ENCODE results near the gene CNPY1.

Gene CNPY1

DNA sequence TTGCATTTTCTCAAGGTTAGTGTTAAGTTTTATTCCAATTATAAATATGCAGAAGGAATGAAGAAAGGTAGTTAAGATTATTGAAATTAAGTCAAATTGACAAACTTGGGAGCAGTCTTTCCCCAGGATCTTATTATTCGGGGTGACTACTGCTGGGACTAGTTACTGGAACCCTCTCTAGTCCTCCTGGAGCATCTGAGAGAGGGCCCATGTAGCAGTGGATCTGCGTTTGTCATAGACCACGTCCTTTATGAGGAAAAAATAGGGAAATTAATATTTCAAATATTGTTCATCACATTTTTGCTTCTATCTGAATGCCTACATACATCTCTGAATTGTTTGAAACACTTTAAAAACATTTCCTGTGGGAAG lies 41.0 kb downstream of the CNPY1 start:
- TF ChIP-seq, protein P1, sequence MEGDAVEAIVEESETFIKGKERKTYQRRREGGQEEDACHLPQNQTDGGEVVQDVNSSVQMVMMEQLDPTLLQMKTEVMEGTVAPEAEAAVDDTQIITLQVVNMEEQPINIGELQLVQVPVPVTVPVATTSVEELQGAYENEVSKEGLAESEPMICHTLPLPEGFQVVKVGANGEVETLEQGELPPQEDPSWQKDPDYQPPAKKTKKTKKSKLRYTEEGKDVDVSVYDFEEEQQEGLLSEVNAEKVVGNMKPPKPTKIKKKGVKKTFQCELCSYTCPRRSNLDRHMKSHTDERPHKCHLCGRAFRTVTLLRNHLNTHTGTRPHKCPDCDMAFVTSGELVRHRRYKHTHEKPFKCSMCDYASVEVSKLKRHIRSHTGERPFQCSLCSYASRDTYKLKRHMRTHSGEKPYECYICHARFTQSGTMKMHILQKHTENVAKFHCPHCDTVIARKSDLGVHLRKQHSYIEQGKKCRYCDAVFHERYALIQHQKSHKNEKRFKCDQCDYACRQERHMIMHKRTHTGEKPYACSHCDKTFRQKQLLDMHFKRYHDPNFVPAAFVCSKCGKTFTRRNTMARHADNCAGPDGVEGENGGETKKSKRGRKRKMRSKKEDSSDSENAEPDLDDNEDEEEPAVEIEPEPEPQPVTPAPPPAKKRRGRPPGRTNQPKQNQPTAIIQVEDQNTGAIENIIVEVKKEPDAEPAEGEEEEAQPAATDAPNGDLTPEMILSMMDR (IDR thresholded peaks at IDR 0.05; ENCODE audit: low read depth, low read length), result no peak
- DNase-seq (ENCODE audit: extremely low read depth, low read depth), result no peak

DNA sequence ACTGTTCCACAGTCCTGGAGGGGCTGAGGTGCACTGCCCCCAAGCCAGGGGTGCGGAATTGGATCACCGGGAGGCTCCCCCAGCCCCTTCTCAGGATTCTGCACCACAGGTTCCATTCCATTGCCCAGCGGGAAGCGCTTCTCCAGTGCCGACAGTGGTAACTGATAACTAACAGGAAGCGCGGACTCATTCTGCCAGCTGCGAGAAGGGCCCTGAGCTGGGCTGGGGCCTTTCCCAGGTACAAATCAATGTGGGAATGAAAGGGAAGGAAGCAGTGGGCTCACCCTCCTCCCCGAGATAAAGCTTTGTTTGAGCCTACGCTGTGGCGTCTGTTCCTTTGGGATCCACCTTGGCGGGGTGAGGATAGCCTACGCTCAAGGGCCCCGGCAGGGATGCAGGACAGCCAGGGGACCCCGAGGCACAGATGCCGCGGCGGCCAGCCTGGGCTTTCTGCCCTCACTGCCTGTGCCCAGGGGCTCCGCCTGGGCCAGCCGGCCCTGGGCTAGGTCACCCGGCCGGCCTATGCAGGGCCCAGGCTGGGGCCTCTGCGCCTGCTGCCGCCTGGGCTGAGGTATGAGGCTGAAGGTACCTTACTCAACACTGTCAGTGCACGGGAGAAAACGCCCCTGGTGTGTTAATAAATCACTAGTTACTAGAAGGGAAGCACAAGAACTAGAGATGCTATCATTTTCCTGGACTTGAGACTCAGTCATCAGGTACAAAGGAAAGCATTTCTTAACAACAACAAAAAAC lies 49.0 kb downstream of the CNPY1 start:
- no peak for DNase-seq (ENCODE audit: extremely low read depth, low read depth)
- TF ChIP-seq, protein P1 (IDR thresholded peaks at IDR 0.05; ENCODE audit: low read depth, low read length), result no peak

DNA sequence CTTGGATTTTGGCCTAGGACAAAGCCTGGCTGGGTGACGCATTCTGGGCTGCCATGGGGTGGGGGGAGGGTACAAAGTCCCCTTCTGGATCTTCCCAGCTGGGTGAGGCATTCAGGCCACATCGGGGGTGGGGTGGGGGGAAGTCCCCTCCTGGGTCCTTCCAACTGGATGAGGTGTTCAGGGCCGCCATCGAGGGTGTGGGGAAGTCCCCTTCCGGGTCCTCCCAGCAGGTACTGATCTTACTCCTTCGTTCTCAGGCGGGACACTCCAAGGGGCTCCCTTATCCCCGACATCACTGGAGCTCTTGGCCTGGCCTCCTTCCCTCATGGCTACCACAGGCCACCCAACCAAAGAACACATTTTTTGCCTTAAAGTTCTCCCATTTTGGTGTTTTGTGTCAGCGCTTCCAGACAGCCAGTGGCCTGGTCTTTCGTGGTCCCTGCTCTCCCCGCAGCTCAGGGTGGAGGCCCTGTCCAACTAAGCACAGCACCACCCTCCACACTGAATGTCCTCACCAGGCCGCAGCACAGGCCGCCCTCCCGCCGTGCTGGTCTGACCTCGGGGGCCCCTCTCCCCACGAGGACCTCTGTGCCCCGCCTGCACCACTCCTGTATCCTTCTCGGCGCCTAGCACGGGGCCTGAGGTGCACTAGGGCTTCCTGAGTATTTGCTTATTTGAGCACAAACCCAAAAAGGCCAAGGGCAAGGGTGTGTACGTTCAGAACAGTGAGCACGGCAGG lies 49.9 kb downstream of the CNPY1 start:
- TF ChIP-seq, protein P1 (IDR thresholded peaks at IDR 0.05; ENCODE audit: low read depth, low read length), result no peak
- DNase-seq (ENCODE audit: extremely low read depth, low read depth), result no peak

DNA sequence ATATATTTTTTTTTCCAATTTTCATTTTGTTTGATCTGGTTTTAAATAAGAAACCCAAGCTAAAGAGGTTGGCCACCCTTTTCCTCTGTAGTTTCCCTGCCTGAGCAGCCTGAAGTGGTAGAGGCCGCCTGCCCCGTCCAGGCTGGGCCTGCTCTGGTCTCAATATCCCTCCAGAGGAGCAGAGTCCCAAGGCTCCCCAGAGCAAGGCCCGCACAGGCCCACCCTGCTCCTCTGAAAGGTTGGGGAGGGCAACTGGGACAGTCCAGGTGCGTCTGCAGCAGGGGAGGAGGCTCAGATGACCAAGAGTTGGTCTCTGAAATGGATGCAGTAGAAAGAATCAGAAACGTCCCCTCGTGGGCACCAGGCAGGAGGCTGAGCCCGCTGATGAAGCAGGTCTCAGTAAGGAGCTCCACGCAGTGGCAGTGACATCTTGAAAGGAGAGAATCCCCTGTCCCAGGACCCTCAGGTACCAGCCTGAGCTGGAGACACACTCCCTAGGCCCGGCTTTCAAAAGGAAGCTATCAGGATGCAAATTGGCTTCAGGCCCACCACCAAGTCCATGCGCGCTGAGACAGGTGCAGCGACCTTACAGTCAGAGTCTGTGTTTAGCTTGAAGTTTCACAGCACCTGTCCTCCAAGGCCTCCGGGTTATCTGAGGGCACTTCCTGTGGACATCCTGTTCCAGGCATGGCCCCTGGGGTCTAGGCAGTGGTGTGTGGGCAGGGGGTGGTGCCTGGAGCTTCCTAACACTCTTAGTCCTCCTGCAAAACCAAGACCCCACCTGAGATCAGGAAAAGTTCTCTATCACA lies 50.7 kb downstream of the CNPY1 start:
- no peak for DNase-seq (ENCODE audit: extremely low read depth, low read depth)
- TF ChIP-seq, protein P1 (IDR thresholded peaks at IDR 0.05; ENCODE audit: low read depth, low read length), result no peak

DNA sequence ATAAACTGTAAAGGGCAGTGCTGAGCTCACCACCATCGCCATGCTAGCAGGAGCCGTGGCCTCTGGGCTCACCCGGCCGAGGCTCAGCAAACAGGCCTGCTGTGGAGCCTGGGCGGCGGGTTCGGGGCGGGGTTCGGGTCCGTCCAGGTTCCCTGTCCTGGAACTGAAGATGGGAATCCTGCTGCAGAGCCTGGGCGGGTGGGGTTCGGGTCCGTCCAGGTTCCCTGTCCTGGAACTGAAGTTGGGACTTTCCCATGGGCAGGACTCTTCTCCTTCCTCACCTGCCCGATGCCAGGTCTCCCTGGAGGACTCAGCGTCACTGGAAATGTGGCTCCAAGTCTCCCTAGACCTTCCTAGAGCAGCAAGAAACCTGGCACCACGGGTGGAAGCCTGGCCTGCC lies 51.8 kb downstream of the CNPY1 start:
- TF ChIP-seq, protein P1 (IDR thresholded peaks at IDR 0.05; ENCODE audit: low read depth, low read length), result no peak
- no peak for DNase-seq (ENCODE audit: extremely low read depth, low read depth)

DNA sequence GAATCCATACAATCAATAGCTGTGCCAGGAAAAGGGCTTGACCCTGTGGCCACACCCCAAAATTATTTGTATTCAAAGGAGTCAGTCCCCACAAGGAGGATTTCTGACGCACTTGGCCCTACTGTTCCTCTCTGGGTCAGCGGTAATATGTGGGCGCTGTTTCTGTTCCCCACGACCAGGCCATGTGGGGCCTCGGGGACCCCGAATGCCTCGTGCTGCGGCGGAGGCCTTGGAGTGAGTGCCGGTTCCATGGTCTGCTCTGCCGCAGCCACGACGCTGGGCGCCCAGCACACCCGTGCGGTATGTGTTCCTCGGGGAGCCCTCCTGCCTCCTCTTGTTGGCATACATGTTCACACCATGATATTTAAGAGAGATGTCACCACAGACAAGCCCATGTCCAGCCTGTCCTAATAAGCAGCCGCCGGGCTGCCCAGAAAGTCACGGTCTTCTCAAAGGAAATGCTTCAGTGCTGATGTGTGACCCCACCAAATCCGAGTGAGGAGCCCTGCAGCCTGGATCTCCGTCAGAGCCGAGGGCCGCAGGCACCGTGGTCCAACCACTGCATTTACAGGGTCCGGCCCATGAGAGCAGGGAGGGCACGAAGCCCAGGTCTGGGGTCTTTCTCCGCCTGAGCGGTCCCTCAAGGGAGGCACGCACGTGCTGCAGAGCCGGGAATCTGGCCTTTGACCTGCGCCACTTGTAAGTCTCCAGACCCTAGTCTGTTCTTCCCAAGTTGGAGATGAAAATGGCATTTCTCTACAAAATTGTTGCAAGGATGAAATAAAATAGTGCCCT lies 52.4 kb downstream of the CNPY1 start:
- TF ChIP-seq, protein P1 (IDR thresholded peaks at IDR 0.05; ENCODE audit: low read depth, low read length), result no peak
- DNase-seq (ENCODE audit: extremely low read depth, low read depth), result no peak

All from AG09319 (cell line).